SW480 (cell line): ENCODE data around the gene VPS11.
"Not testable (repeated sequence)": the region's sequence is repeated elsewhere in the genome, so short reads cannot be mapped to it uniquely, and the experiment has no call there.

Experiments
- DNase-seq: peaks from one replicate; pipeline ENCODE4 v3.0.0-alpha.2; 2016; ENCODE audit warnings: low spot score

The VPS11 gene

DNA sequence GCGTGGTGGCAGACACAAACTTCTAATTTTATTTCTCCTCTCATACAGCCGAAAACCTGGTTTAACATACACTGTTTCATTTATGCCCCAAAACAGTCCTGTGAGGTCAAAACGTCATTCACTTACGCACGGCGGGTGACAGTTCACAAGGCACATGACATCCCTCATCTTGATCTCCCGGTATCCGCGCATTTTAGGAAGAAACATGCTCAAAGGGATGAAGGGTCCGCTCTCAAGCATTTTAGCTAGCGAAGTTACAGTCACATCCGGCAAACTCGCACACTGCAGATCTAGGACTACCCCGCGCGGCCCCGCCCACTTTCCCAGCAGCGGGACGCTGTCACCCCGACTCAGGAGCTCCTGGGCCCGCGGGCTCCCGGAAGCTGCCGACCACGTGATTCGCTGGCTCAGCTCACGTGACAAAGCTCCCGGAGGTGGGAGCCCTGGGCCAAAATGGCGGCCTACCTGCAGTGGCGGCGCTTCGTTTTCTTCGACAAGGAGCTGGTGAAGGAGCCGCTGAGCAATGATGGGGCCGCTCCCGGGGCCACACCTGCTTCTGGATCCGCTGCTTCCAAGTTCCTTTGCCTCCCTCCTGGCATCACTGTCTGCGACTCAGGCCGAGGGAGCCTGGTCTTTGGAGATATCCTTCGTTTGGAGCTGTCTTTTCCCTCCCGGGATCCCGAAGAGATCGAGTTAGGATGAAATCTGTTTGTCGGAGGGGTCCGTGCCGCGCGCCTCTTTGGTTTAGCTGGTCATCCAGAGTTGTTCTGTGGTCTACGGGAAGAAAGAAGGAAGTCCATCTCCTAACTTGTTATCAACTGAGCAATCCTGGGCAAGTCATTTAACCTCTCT, at the start of gene VPS11:
TSS of gene VPS11 (plus strand) at position 448 of the 852 bp plus-strand sequence. CDS start at position 454, 6 bp downstream.
- DNase-seq, result peak; percentile 94

DNA sequence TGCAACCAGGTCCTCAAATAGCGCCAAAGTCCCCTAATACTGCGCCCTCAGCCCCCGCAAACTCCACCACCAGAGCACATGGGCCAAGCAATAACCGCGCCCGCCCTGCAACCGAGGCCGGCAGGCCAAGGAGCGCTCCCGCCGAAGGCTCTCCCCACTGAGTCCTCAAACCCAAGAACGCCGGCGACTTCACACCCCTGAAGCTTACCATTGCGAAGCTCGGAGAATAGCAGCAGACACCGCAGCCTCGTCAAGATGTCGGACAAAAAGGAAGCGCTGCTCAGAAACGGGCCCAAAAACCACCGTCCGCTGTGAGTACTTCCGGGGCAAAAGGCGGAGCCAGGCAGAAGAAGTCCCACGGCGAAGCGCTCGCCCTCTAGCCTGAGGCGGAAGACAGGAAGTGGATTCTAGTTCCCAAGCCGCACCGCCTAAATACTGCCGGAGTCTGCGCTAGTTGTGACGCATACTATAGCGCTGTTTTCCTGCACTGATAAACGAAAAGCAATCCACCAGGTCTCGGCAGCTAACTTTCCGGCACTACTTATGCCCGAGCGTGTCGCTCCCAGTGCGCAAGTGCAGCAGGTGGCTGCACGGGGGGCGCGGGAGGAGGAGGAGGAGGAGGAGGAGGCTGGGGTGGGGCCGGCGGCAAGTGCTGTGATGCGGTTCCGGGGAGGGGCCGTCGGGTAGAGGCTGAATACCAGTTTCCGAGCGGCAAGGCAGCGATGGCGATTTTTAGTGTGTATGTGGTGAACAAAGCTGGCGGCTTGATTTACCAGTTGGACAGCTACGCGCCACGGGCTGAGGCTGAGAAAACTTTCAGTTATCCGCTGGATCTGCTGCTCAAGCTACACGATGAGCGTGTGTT, 49.3 kb upstream of the VPS11 start, which contains the start of the genes RPS25 and TRAPPC4:
TSS of gene RPS25 (minus strand) at position 270 of the 865 bp plus-strand sequence. CDS start at position 211, 59 bp downstream.
TSS of gene TRAPPC4 (plus strand) at position 693 of the 865 bp plus-strand sequence. CDS start at position 723, 30 bp downstream.
- DNase-seq, result peak; percentile 98

DNA sequence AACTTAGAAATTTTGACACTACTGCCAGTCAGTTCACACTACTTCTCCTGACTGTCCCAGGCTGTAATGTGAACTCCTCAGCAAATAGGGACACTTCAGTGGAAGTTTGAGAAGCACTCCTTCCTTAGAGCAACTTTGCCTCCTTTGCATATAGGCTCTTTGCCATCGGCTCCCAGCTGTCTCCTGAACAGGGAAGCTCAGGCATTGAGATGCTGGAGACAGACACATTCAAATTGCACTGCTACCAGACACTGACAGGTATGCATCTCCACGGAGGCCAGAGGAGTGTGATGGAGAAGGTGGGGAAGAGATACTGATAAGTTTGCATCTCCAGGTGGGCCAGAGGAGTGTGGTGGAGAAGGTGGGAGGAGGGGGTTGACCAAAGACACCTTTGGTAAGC, 47.6 kb upstream of the VPS11 start:
- DNase-seq, result no peak

DNA sequence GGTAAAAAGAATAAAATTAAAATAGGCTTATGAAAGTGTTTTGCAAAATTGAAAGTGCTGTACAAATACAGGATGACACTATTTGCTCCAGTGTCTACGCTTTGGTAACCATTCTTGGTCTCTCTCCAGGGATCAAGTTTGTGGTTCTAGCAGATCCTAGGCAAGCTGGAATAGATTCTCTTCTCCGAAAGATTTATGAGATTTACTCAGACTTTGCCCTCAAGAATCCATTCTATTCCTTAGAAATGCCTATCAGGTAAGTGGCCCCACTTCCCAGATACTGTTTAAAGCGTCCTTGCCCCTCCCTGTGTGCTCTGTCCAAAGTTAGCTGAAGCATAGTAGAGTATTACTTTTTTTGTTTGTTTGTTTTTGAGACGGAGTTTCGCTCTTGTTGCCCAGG, 46.0 kb upstream of the VPS11 start:
- DNase-seq, result no peak

DNA sequence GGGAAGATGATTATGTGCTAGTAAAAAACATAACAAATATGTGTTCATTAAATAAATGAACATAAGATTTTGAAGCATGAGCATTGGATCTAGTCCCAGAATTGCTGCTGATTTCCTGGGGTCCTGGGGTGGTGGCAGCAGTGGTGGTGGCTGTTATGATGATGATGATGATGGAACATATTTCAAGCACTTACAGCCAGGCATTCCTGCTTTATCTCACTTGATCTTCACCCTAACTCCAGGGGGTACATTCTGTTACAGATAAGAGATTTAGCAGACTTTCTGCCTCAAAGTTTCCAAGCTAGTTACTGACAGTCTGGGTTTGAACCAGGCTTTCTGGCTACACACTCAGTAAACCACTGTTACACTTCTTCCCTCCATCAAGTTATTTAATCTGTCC, 43.9 kb upstream of the VPS11 start:
- no peak for DNase-seq

DNA sequence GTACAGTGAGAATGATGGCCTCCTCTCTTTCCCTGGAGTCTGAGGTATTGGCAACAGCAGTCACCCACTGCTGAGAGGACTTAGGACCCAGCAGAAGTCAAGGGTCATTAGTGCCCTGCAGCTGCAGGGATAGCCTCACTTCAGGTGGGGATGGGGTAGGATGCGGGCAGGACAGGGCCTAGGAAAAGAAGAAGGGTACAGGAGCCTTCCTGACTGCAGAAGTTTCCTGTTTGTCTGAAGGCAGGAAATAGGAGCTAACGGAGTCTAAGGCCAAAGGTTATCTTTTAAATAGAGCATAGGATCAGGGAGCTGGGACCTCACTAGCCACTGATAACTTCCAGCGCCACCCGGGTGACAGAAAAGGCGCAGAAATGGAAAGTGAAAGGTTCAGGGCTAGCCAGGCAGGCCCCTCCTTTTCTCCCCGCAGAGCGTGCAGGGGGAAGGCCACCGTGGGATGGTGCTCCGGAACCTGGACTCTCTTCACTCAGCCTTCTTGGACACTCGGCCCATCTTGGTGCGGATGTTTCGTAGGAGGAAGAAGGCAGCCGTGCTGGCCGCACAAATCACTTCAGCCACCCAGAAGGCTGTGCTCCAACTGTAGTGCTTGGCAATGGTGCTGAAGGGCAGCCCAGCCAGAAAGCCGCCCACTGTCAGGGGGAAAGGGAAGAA, 43.1 kb upstream of the VPS11 start:
- DNase-seq, result no peak

DNA sequence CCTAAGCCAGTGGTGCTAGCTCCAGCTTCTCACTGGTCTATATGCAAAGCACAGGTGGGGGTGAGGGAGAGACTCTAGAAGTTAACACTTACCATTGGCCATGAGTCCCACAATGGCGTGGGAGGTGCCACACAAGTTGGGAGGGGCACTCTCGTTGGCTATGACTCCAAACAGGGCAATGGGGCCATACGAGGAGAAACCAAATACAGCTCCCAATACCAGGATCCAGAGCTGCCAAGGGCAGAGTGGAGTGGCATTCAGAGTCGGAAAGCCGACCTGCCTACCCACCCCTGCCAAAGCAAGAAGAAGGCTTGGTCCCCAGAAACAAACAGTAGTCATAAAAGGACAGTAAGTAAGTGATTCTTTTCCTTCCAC, 42.5 kb upstream of the VPS11 start:
- DNase-seq, result no peak

DNA sequence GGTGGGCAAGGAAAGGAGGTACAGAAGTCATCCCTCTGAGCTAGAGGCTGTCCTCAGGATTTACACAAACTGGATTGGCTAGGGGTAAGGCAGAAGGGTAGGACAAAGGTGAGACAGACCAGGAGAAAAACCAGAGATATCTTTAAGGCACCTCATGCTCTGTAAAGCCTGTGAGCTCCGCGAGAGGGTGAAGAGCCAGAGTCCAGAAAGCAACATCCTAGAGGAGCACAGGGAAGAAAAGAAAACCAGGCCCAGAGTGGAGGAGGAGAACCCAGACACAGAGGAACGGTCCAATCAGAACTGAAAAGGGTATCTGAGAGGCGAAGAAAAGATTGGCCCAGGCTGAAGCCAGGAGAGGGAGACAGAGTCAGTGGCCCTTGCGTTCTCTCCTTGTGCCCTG, 42.1 kb upstream of the VPS11 start:
- no peak for DNase-seq

DNA sequence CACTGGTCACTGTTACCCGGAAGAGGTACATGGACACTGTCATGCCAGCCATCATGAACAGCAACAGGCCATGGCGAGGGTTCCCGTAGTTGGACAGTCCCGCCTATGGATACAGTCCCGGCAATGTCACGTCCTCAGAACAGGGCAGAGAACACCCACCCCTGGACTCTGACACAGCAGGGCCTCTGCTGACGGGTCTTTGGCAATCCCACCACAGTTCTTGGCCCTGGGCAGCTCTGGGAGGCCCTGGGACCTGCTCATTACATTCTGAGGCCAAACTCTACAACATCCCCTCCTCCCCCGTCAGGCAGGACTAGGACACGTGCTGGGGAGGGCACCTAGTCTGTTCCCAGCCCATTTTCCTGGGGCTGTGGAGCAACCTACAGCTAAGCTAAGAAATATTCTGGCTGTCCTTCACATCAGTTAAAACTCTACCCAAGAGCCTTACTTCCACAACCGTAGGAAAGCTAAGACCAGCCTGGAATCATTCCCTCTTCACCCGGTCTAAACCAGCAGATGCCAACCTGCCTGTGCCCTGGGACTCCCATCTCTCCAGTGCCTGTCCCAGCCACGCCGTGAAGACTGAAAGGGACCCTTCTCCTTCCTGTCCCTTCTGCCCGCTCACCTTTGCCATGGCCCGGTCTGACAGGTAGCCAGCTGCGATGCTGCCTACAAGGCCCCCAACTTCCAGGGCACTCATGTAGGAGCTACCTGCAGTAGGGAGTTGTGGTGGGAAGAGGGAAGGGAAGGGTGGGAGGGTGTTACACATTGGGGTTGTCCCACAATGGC, 41.4 kb upstream of the VPS11 start:
- no peak for DNase-seq

DNA sequence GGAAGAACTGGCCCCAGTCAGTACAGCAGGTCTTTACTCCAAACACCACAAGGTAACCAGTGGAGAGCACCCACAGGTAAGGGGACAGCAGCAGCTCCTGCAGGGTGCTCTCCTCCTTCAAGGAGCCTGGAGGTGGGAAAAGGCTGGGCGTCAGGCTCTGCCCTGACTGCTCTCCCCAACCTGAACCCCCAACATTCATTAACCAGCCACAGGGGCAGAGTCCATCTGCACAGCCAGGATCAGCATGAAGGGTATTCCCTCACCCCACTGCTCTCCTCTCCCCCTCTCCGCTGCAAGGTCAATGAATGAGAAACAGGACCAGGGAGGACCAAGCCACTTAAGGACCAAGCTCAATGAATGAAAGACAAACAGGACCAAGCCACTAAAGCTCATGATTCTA, 40.6 kb upstream of the VPS11 start:
- no peak for DNase-seq

DNA sequence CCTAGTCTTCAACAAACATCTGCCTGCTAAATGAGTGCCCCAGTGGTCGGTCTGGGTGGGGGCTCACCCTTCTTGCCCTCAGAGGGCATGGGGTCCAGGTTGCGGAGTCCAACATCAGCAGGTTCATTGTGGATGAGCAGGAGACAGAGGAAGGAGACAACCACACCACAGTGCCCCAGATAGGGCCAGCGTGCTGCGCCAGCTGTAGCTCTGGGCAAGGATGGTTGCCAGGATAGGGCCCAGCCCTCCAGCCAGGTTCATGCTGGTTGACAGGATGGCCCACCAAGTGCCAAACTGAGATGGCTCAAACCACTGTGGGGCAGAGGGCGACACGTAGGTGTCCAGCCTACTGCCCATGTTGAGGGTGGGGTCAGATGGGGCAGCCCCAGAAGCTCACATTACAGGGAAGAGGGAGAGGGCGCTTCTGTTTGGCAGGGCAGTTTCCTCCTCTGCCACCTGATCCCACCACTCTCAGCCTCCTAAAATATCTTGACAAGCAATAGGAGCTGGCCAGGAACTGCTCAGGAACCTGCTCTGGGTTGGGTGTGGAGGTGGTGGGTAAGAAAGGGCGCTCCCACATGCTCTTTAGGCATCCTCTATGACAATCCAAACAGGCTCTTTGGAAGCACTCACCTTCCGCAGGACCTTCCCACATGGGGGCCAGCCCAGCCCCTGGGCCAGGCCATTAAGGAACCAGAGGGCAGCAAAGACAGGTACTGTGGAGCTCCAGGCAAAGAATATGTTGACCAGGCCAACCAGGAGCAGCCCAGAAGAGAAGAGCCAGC, 39.9 kb upstream of the VPS11 start:
- no peak for DNase-seq

DNA sequence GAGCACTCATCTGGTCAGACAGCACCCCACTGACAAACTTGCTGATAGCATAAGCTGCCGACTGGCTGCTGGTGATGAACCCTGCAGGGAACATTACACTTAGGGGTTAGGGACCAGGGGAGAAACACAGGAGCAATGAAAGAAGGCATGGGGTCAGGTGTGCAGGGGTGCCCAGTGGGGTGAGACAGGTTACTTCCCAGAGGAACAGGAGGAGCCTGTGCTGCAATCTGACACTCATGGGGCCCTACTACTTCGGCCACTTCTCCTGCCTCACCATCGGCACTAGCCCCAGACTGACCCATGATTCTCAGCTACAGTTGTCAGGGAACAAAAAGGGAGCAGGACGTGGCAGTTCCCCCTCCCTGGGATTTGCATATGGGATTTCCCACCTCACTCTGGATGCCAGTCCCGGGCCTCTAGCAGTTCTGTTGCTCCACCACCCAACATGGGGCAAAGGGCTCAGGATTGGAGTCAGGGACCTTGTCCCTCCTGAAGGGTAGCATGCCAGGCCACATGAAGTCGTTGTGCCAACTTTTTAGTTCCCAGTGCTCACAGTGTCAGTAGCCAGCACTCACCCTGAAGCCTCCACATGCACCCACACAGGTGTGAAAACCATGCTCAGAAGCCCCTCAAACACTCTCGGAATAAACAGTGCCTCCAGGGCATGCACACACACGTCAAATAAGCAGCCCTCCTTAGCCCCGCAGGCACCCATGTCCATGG, 39.1 kb upstream of the VPS11 start:
- no peak for DNase-seq

DNA sequence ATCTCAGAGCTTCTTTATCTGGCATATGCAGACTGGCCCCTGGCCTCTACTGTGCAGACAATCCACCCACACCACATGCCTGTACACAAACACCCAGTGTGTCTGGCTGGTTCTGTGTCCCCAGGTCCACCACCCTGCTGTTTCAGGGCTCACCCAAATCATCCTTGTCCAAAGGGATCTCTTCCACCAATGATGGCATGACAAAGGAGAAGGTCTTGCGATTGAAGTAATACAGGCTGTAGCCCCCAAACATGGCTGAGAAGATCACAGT, 38.6 kb upstream of the VPS11 start:
- DNase-seq, result no peak

DNA sequence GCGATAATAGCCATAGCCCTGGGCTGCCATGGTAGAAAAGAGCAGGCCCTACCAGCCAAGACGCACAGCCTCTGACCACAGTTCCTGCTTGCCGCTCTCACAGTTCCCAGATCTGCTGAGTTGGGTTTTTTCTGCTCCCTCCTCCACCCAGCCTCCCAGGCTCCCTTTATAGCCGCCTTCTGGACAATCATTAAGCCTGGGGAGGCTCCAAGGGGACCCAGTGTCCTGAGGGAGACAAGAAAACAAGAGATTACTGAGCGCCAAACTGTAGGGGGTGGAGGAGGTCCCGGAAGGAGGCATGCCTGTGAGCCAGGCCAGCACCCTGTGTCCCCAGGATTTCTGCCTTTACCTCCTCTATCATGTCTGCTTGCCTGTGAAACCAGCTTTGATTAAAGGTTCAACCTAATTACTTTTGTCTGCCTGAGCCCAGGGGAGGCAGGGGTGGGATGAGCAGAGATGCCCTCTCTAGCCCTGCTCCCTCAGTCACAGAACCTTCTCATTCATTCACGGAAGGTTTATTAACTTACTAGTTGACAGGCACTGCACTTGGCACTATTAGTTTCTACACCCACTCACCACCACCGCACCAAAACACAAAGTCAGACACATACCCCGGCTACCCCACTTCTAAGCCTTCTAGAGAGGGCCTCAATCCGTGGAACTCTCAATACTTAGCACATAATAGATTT, 38.1 kb upstream of the VPS11 start:
- DNase-seq, result no peak

DNA sequence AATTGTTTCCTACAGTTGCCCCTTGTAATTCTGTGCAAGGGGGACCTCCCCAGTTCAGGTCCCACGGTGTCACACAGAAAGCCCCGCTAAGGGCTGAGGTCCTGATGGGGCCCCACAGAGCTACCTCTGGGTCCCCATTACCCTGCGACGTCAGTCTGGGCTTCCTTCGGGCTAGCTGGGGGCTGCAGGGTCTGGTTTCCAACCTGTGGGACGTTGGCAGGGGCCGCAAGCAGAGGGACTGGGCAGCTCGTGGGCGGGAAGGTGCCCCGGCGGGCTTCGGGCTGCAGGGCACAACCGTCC, 37.6 kb upstream of the VPS11 start:
- no peak for DNase-seq

DNA sequence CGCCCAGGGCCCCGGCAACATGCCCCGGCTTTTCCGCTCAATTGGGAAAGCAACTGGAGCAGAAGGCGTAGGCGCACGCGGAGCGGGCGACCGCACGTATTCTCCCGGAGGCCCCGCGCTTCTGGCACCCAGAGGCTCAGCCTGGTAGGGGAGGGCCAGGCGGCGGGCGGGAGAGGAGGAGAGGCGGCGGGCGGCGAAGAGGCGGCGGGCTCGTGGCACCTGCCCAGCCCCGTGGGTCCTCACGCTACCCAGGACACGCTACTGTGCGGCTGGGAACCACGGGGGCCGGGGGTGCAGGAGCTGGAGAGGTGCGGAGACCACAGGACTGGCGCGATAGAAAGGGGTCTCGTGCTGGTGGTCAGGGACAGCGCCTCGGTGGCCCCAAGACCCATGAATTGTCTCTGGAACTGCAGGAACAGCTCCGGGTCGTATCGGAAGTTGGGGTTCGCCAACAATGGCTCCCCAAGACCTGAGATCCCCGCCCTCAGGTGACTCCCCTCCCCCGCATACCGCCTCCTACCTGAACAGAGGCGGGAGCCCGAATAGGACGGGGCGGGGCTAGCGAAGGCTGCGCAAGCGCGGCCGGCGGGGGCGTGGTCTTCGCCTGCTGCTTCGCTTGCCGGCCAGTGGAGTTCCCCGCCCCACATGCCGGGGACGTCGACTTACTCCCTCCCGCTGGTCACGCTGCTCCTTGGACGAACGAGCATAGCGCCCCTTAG, 37.1 kb upstream of the VPS11 start, which contains the start of gene SLC37A4:
TSS of gene SLC37A4 (minus strand) at position 549 of the 719 bp plus-strand sequence.
- DNase-seq, result peak; percentile 98

DNA sequence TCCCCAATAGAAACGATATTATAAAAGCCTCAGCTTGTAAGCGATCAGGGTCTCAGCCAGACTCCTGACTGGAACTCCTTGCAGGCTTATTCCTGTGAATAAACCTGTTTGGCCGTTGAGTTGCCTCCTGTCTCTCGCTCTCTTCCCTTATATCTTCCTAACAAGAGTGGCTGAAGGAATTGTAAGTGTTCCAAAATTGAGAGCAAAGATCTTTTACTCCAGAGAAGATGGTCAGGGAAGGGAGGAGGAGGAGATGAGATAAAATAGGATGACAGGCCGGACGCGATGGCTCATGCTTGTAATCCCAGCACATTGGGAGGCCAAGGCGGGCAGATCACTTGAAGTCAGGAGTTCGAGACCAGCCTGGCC, 35.7 kb upstream of the VPS11 start:
- no peak for DNase-seq

DNA sequence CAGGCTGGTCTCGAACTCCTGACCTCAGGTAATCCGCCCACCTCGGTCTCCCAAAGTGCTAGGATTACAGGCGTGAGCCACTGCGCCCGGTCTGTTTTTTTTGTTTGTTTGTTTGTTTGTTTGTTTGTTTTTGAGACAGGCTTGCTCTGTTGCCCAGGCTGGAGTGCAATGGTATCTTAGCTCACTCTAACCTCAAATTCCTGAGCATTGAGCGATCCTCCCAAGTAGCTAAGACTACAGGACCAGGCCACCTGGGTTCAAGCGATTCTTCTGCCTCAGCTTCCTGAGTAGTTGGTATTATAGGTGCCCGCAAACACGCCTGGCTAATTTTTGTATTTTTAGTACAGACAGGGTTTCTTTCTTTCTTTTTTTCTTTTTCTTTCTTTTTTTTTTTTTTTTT, 34.2 kb upstream of the VPS11 start:
- DNase-seq, result not testable (repeated sequence)

DNA sequence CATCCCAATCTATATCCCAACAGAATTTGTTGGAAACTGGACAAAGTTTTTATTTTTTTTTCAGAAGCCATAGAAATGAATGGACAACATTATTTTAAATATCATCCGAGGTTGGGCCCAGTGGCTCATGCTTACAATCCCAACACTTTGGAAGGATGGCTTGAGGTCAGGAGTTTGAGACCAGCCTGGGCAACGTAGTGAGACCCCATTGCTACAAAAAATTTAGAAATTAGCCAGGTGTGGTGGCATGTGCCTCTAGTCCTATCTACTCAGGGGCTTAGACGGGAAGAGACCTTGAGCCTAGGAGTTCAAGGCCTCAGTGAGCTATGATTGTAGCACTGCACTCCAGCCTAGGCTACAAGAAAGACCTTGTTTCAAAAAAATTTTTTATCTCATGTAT, 32.8 kb upstream of the VPS11 start:
- no peak for DNase-seq
